H1 (cell line): ENCODE results near the gene KIAA1143. TPM values are rescaled to one million over a fixed set of nuclear protein-coding genes. Genes with fewer than 3 reads are reported as not detected.

Source experiments
- CTCF ChIA-PET: fragments of 300-600 bp; sonication (Branson Sonifier 250); formaldehyde crosslinking; loops from one replicate; lab custom pipeline; 2021; ENCODE audit not compliant: partially characterized antibody; lab: Charles Lee
- POLR2A ChIA-PET: fragments of 300-600 bp; sonication (Branson Sonifier 250); formaldehyde crosslinking; loops from one replicate; lab custom pipeline; 2021; ENCODE audit warnings: inconsistent platforms; ENCODE audit not compliant: partially characterized antibody; lab: Charles Lee
- DNase-seq, 2 experiments: peaks; one replicate each; pipeline versions ENCODE4 v3.0.0 to v3.0.0-alpha.2; 2010 to 2022; ENCODE audit warnings: low spot score in 2 of 2, low read depth in 1 of 2, mixed read lengths in 1 of 2
- FAIRE-seq: peaks from 2 replicates; lab custom pipeline; 2011; peaks lifted over from hg19 to GRCh38; lab: Jason Lieb, UNC
- H2AFZ ChIP-seq: 2 replicates; pipeline ENCODE4 v1.8.1; 2012; ENCODE audit warnings: low read length, inconsistent platforms
- H2AK5ac ChIP-seq: 2 replicates; pipeline ENCODE4 v1.6.1; 2013; ENCODE audit warnings: low read depth, low read length
- H2BK120ac ChIP-seq: replicated peaks from 2 replicates; pipeline ENCODE3; 2013; ENCODE audit warnings: low read depth, low read length, inconsistent platforms
- H2BK12ac ChIP-seq: 2 replicates; pipeline ENCODE4 v1.6.1; 2013; ENCODE audit warnings: low read depth, low read length
- H2BK15ac ChIP-seq: 2 replicates; pipeline ENCODE4 v1.6.1; 2013; ENCODE audit warnings: low read length
- H2BK20ac ChIP-seq: 2 replicates; pipeline ENCODE4 v1.6.1; 2013; ENCODE audit warnings: low read length
- H2BK5ac ChIP-seq: 2 replicates; pipeline ENCODE4 v1.6.1; 2013; ENCODE audit warnings: low read depth, low read length
- H3K14ac ChIP-seq: 2 replicates; pipeline ENCODE4 v1.6.1; 2013; ENCODE audit warnings: inconsistent platforms; ENCODE audit not compliant: insufficient read length
- H3K18ac ChIP-seq: 2 replicates; pipeline ENCODE4 v1.6.1; 2013; ENCODE audit warnings: low read length; ENCODE audit errors: extremely low read depth
- H3K23ac ChIP-seq: 2 replicates; pipeline ENCODE4 v1.6.1; 2013; ENCODE audit warnings: inconsistent platforms; ENCODE audit not compliant: insufficient read length
- H3K23me2 ChIP-seq: 2 replicates; pipeline ENCODE4 v1.6.1; 2013; ENCODE audit warnings: low read depth, low read length
- H3K27ac ChIP-seq: 2 replicates; pipeline ENCODE4 v1.6.1; 2011; ENCODE audit warnings: low read depth, low read length, inconsistent platforms
- H3K27me3 ChIP-seq, 4 experiments: replicated peaks in 1 of 4; 1 replicate in 1 of 4; 2 replicates in 3 of 4; pipeline versions ENCODE4 v1.6.1 to v1.8.1; 2011 to 2013; ENCODE audit warnings: low read length in 3 of 4, mild to moderate bottlenecking in 3 of 4, inconsistent platforms in 2 of 4, mixed read lengths in 2 of 4, moderate library complexity in 1 of 4; ENCODE audit not compliant: control insufficient read depth in 3 of 4, insufficient read depth in 3 of 4; ENCODE audit errors: extremely low read depth in 1 of 4
- H3K36me3 ChIP-seq, 4 experiments: 2 replicates each; pipeline versions ENCODE4 v1.6.1 to v1.8.1; 2011 to 2013; ENCODE audit warnings: mild to moderate bottlenecking in 4 of 4, low read length in 3 of 4, moderate library complexity in 2 of 4, control low read depth in 1 of 4, inconsistent platforms in 1 of 4; ENCODE audit not compliant: insufficient read depth in 4 of 4, control insufficient read depth in 2 of 4
- H3K4ac ChIP-seq: replicated peaks from 2 replicates; pipeline ENCODE3; 2013; ENCODE audit warnings: low read length, low read depth, mixed read lengths, inconsistent platforms; ENCODE audit not compliant: insufficient read length
- H3K4me1 ChIP-seq, 4 experiments: replicated peaks in 1 of 4; 1 replicate in 1 of 4; 2 replicates in 3 of 4; pipeline versions ENCODE4 v1.6.1 to v1.8.1; 2011 to 2013; ENCODE audit warnings: low read length in 3 of 4, inconsistent platforms in 2 of 4, mixed read lengths in 1 of 4; ENCODE audit not compliant: insufficient read depth in 4 of 4, control insufficient read depth in 3 of 4
- H3K4me2 ChIP-seq, 2 experiments: 2 replicates each; pipeline versions ENCODE4 v1.6.1 to v1.8.1; 2011 to 2013; ENCODE audit warnings: low read depth in 2 of 2, low read length in 2 of 2, control low read depth in 1 of 2, inconsistent platforms in 1 of 2, mild to moderate bottlenecking in 1 of 2; ENCODE audit not compliant: insufficient read depth in 1 of 2
- H3K4me3 ChIP-seq, 4 experiments: fragments of 200-600, 300-600 bp in 1 of 4; sonication (generic), shearing (Covaris generic), sonication (Bioruptor Twin) in 1 of 4; 2 replicates each; pipeline versions ENCODE4 v1.5.1 to v1.8.1; 2011 to 2016; ENCODE audit warnings: low read length in 4 of 4, low read depth in 3 of 4, control low read depth in 2 of 4, inconsistent platforms in 2 of 4, mild to moderate bottlenecking in 2 of 4, mixed read lengths in 1 of 4, moderate library complexity in 1 of 4; ENCODE audit not compliant: insufficient read depth in 2 of 4; ENCODE audit errors: extremely low read depth in 1 of 4
- H3K56ac ChIP-seq: replicated peaks from 2 replicates; pipeline ENCODE3; 2013; ENCODE audit warnings: low read depth, mild to moderate bottlenecking, mixed read lengths, low read length, inconsistent platforms; ENCODE audit not compliant: insufficient read length
- H3K79me1 ChIP-seq: 2 replicates; pipeline ENCODE4 v1.6.1; 2013; ENCODE audit warnings: low read depth, low read length, control low read depth
- H3K79me2 ChIP-seq, 2 experiments: 2 replicates each; pipeline versions ENCODE4 v1.6.1 to v1.8.1; 2012 to 2013; ENCODE audit warnings: low read length in 2 of 2, mild to moderate bottlenecking in 2 of 2, inconsistent platforms in 1 of 2; ENCODE audit not compliant: insufficient read depth in 2 of 2, control insufficient read depth in 1 of 2
- H3K9ac ChIP-seq, 4 experiments: replicated peaks in 1 of 4; 1 replicate in 1 of 4; 2 replicates in 3 of 4; pipeline versions ENCODE4 v1.6.1 to v1.8.1; 2011 to 2013; ENCODE audit warnings: low read depth in 3 of 4, low read length in 3 of 4, control low read depth in 2 of 4, mild to moderate bottlenecking in 2 of 4, moderate library complexity in 2 of 4, inconsistent platforms in 1 of 4; ENCODE audit errors: extremely low read depth in 1 of 4
- H3K9me3 ChIP-seq, 2 experiments: 2 replicates each; pipeline versions ENCODE4 v1.6.1 to v1.8.1; 2012 to 2013; ENCODE audit warnings: mild to moderate bottlenecking in 2 of 2, moderate library complexity in 2 of 2, control low read depth in 1 of 2, inconsistent platforms in 1 of 2, low read depth in 1 of 2, low read length in 1 of 2, mixed read lengths in 1 of 2; ENCODE audit not compliant: insufficient read depth in 2 of 2
- H4K20me1 ChIP-seq, 2 experiments: replicated peaks in 1 of 2; 2 replicates each; pipeline versions ENCODE3 to v1.8.1; 2011 to 2013; ENCODE audit warnings: inconsistent platforms in 2 of 2, low read length in 2 of 2, mild to moderate bottlenecking in 1 of 2; ENCODE audit not compliant: insufficient read depth in 2 of 2, control insufficient read depth in 1 of 2
- H4K5ac ChIP-seq: 2 replicates; pipeline ENCODE4 v1.6.1; 2013; ENCODE audit warnings: low read length, low read depth, mixed read lengths, inconsistent platforms; ENCODE audit not compliant: insufficient read length
- H4K8ac ChIP-seq: 2 replicates; pipeline ENCODE4 v1.8.0; 2013; ENCODE audit warnings: mild to moderate bottlenecking, moderate library complexity, low read length, inconsistent platforms; ENCODE audit not compliant: insufficient read depth; ENCODE audit errors: extremely low read depth
- H4K91ac ChIP-seq: replicated peaks from 2 replicates; pipeline ENCODE3; 2013; ENCODE audit warnings: low read length, mixed read lengths, inconsistent platforms; ENCODE audit not compliant: insufficient read length
- WGBS, 2 experiments: shearing (Covaris generic) in 1 of 2; methylation state at CpG; one replicate each; pipeline versions ENCODE4 v1.1.6 to v1.1.7; 2013 to 2015; ENCODE audit warnings: low lambda C conversion rate in 2 of 2, mixed read lengths in 2 of 2, inconsistent platforms in 1 of 2, low coverage in 1 of 2, missing lambda C conversion rate in 1 of 2; ENCODE audit not compliant: insufficient replicate concordance in 2 of 2, insufficient coverage in 1 of 2, insufficient read length in 1 of 2; ENCODE audit errors: extremely low coverage in 1 of 2, missing lambda C conversion rate in 1 of 2; 5-methylcytosine and 5-hydroxymethylcytosine counted together
- polyA plus RNA-seq, 7 experiments: library from polyadenylated mRNA; depleted of rRNA in 3 of 7; stranded (reverse) in 5 of 7; unstranded in 2 of 7; fragments of >200 nt in 5 of 7; fragments of 200-250 nt in 2 of 7; gene quantifications; 1 replicate in 5 of 7; 2 replicates in 1 of 7; 4 replicates in 1 of 7; pipeline versions ENCODE4 v1.2.1 to v1.2.3, GENCODE V29; 2011 to 2013; ENCODE audit warnings: missing spikeins in 2 of 7, mixed read lengths in 2 of 7
- total RNA-seq: library from RNA; stranded (reverse); fragmentation: NEBNext Ultra II Directional; extraction: Animal tissue kit (Norgen Biotek cat#: 25700); gene quantifications from 2 replicates; pipeline ENCODE4 v1.2.1, GENCODE V29; 2021
- TF ChIP-seq, protein P1 (sequence below): IDR thresholded peaks from 2 replicates; pipeline ENCODE4 v1.6.1; 2012; ENCODE audit warnings: inconsistent platforms

Gene KIAA1143
- total and polyA plus RNA-seq, 2 of the 8 experiments (the other 6 are each of a cell fraction or from before 2014, with no cell fraction given), result 16.2 to 67.2 TPM

DNA sequence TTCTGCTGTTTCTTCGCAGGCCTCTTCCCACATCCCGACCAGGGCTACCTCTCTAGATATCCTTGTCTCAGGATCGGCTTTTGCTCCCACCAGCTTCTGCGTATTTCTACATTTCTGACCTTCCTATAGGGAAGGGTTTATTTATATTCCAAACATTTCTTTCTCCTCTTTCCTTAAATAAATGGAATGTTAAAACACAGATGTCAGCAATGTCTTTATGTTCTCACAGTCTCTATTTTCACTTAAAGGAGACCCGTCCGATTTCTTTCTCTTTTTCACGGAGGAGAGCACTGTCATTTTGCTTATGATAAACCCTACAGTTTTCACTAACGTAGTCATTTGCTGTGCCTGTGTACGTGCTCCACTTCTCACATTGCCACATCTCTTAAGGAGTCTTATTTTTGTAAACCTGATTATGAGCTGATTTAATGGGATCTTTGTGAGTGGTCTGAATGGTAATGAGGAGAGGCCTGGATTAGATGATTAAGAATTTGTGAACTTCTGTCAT is 805 bp upstream of the KIAA1143 start:
- H3K36me3 ChIP-seq, result peaks cover 2 to 29% (median 16%) of the 10 kb centered on the region in 4 experiments

More for the DNA sequence above, 805 bp upstream of the KIAA1143 start:
- Histone ChIP-seq H3K18ac (peak overlapping the region; percentile 89; the same call in 1 of the 2 replicates), H2AK5ac (no peak overlapping the region), H3K14ac (no peak overlapping the region), H3K79me2 (peaks cover 1 to 75% of the 10 kb centered on the region in 2 experiments; a peak in 3 of 4 replicates), H3K27ac (peak overlapping the region; percentile 92), H2BK12ac (peak overlapping the region; percentile 64; the same call in 1 of the 2 replicates), H4K91ac (peak overlapping the region; percentile 34), H4K20me1 (no peaks in the 10 kb centered on the region), H2BK120ac (no peak overlapping the region), H4K5ac (peak overlapping the region; percentile 92), H3K23me2 (peaks cover 2% of the 10 kb centered on the region; the same call in 1 of the 2 replicates), H3K4me3 (peak overlapping the region; percentile 89 to 97 (median 92)), H3K4me2 (peak overlapping the region; percentile 65 to 72), H3K9me3 (peaks cover under 1 to 6% of the 10 kb centered on the region in 2 experiments; a peak in 2 of 4 replicates), H3K27me3 (no peaks in the 10 kb centered on the region), H4K8ac (peak overlapping the region; percentile 98; the same call in 1 of the 2 replicates), H3K79me1 (peaks cover 5% of the 10 kb centered on the region; the same call in 1 of the 2 replicates), H3K4ac (peak overlapping the region; percentile 12), H2AFZ (peak overlapping the region; percentile 95), H3K56ac (peak overlapping the region; percentile 84), H2BK5ac (peak overlapping the region; percentile 93), H3K4me1 (no peaks in the 10 kb centered on the region; a peak in 1 of 7 replicates), H2BK15ac (no peak overlapping the region), H2BK20ac (no peak overlapping the region), H3K9ac (peak overlapping the region; percentile 73 to 94 (median 86)), H3K23ac (no peak overlapping the region)
- no peak for FAIRE-seq
- CTCF ChIA-PET, result interaction anchor here (0.9 to 1.2 kb wide), 2 partner anchors 22 to 198 kb away, joined by 4 to 5 read pairs; no protein-coding TSS in a partner anchor
- TF ChIP-seq, protein P1, sequence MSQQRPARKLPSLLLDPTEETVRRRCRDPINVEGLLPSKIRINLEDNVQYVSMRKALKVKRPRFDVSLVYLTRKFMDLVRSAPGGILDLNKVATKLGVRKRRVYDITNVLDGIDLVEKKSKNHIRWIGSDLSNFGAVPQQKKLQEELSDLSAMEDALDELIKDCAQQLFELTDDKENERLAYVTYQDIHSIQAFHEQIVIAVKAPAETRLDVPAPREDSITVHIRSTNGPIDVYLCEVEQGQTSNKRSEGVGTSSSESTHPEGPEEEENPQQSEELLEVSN, result no peak
- 2% methylated on average over 9 of the region's 9 CpGs; no CpG with 5 or more reads in 1 of the 2 experiments for WGBS, 2 experiments
- POLR2A ChIA-PET, result interaction anchor here (0.5 to 4.1 kb wide), 33 partner anchors 8 to 946 kb away, joined by 3 to 37 read pairs (median 3); partner anchors contain the start of genes TCAIM, ZNF197, ZNF35 and ZNF501
- DNase-seq, result no peak
